GM12873 (cell line): Measurements from ENCODE around the gene GRM4.

Source experiments
- CTCF ChIP-seq: IDR thresholded peaks from 2 replicates; pipeline ENCODE4 v1.5.1; 2012; ENCODE audit warnings: low read depth, mild to moderate bottlenecking, moderate library complexity, low read length, control low read depth; ENCODE audit not compliant: insufficient read depth; ENCODE audit errors: missing control alignments

The GRM4 gene

GRCh38 chr6:34028691-34029360, 117.1 kb downstream of the GRM4 start:
- no peak for TF ChIP-seq CTCF

GRCh38 chr6:34027939-34028441, 117.9 kb downstream of the GRM4 start:
- TF ChIP-seq CTCF = no peak

- peak; percentile 78 for TF ChIP-seq CTCF
Observed at GRCh38 chr6:34027445-34027936, 118.4 kb downstream of the GRM4 start.

- TF ChIP-seq CTCF = no peak
Observed at GRCh38 chr6:34025861-34026260, 120.0 kb downstream of the GRM4 start.

- no peak for TF ChIP-seq CTCF
Observed at GRCh38 chr6:34025112-34025807, 120.6 kb downstream of the GRM4 start.

- TF ChIP-seq CTCF = no peak
Observed at GRCh38 chr6:34022873-34023255, 123.0 kb downstream of the GRM4 start.

- no peak for TF ChIP-seq CTCF
Observed at GRCh38 chr6:34022250-34022872, 123.5 kb downstream of the GRM4 start.
